GM23338 (cell line): Measurements from ENCODE around the gene UBE2G2. TPM values are rescaled to one million over a fixed set of nuclear protein-coding genes. Genes with fewer than 3 reads are reported as not detected.
A peak's percentile ranks its signal among the peaks of the same experiment; 100 is the strongest.

ENCODE experiments used
- ATAC-seq: fragments of 200-7000 bp; cut with Tn5 transposase; 3 replicates; pipeline ENCODE4 v1.9.1; 2020
- DNase-seq: peaks from one replicate; pipeline ENCODE4 v3.0.0-alpha.2; 2015; ENCODE audit warnings: low spot score
- H2AFZ ChIP-seq: fragments of 200-600 bp; sonication (generic); 2 replicates; pipeline ENCODE4 v1.8.0; 2016; ENCODE audit warnings: antibody characterized with exemption, mild to moderate bottlenecking, moderate library complexity
- H3F3A ChIP-seq: fragments of 200-600 bp; sonication (generic); replicated peaks from 2 replicates; pipeline ENCODE4 v1.8.0; 2017; ENCODE audit warnings: antibody characterized with exemption, mixed run types, low read depth
- H3K27ac ChIP-seq: fragments of 200-600 bp; sonication (generic); 2 replicates; pipeline ENCODE4 v1.6.1; 2016; ENCODE audit warnings: low read depth
- H3K27me3 ChIP-seq: fragments of 200-600 bp; sonication (generic); 2 replicates; pipeline ENCODE4 v1.8.0; 2016; ENCODE audit warnings: mild to moderate bottlenecking, mixed run types, moderate library complexity; ENCODE audit not compliant: insufficient read depth
- H3K36me3 ChIP-seq: fragments of 200-600 bp; sonication (generic); 2 replicates; pipeline ENCODE4 v1.8.0; 2016; ENCODE audit warnings: mild to moderate bottlenecking; ENCODE audit not compliant: insufficient read depth
- H3K4me1 ChIP-seq: fragments of 200-600 bp; sonication (generic); 2 replicates; pipeline ENCODE4 v1.8.0; 2016; ENCODE audit warnings: mild to moderate bottlenecking, moderate library complexity; ENCODE audit not compliant: insufficient read depth
- H3K4me2 ChIP-seq: fragments of 200-600 bp; sonication (generic); 2 replicates; pipeline ENCODE4 v1.7.1; 2017; ENCODE audit warnings: mixed run types
- H3K4me3 ChIP-seq: fragments of 200-600 bp; sonication (generic); 2 replicates; pipeline ENCODE4 v1.6.1; 2016; ENCODE audit warnings: mixed run types
- H3K79me2 ChIP-seq: fragments of 200-600 bp; sonication (generic); replicated peaks from 2 replicates; pipeline ENCODE4 v1.8.0; 2017; ENCODE audit warnings: mild to moderate bottlenecking; ENCODE audit not compliant: insufficient read depth
- H3K9me2 ChIP-seq: fragments of 200-600 bp; sonication (generic); 2 replicates; pipeline ENCODE4 v1.8.0; 2017; ENCODE audit not compliant: insufficient read depth
- H4K20me1 ChIP-seq: fragments of 200-600 bp; sonication (generic); replicated peaks from 2 replicates; pipeline ENCODE4 v1.8.0; 2017; ENCODE audit warnings: mild to moderate bottlenecking; ENCODE audit not compliant: insufficient read depth
- H3K27ac Mint-ChIP-seq: 2 replicates; pipeline ENCODE4 v1.8.0; 2020; ENCODE audit warnings: inconsistent platforms, mild to moderate bottlenecking, moderate library complexity, mixed read lengths
- H3K27me3 Mint-ChIP-seq: 3 replicates; pipeline ENCODE4 v1.8.0; 2022; ENCODE audit warnings: low read depth, mild to moderate bottlenecking, moderate library complexity, mixed read lengths, inconsistent platforms; ENCODE audit not compliant: insufficient read depth, poor library complexity
- H3K36me3 Mint-ChIP-seq: 3 replicates; pipeline ENCODE4 v1.8.0; 2021; ENCODE audit warnings: low read depth, mild to moderate bottlenecking, inconsistent platforms, moderate library complexity, mixed read lengths
- H3K4me1 Mint-ChIP-seq: 3 replicates; pipeline ENCODE4 v1.8.0; 2020; ENCODE audit warnings: mild to moderate bottlenecking, inconsistent platforms, mixed read lengths
- H3K4me3 Mint-ChIP-seq: 3 replicates; pipeline ENCODE4 v1.8.0; 2021; ENCODE audit warnings: moderate library complexity, mild to moderate bottlenecking, inconsistent platforms, mixed read lengths
- H3K9me3 Mint-ChIP-seq: 3 replicates; pipeline ENCODE4 v1.8.0; 2020; ENCODE audit warnings: moderate library complexity, mild to moderate bottlenecking, inconsistent platforms, mixed read lengths
- CREB1 ChIP-seq: fragments of 250-450 bp; sonication (Bioruptor Pico); IDR thresholded peaks from 2 replicates; pipeline ENCODE4 v1.5.0; 2020; ENCODE audit warnings: low read depth, mild to moderate bottlenecking, moderate library complexity
- CTCF ChIP-seq, 2 experiments: fragments of 200-600 bp in 1 of 2; sonication (generic) in 1 of 2; conservative IDR thresholded peaks; 2 replicates each; pipeline versions ENCODE4 v1.5.1 to v1.6.1; 2016 to 2017; ENCODE audit warnings: antibody characterized with exemption in 2 of 2, low read depth in 2 of 2, mild to moderate bottlenecking in 2 of 2, moderate library complexity in 1 of 2
- EZH2 ChIP-seq: fragments of 200-600 bp; sonication (generic); IDR thresholded peaks from one replicate; pipeline ENCODE4 v1.8.0; 2017; ENCODE audit warnings: antibody characterized with exemption, mild to moderate bottlenecking, low read depth; ENCODE audit not compliant: unreplicated experiment
- EZH2phosphoT487 ChIP-seq: fragments of 200-600 bp; sonication (generic); IDR thresholded peaks from one replicate; pipeline ENCODE4 v1.8.1; 2018; ENCODE audit warnings: antibody characterized with exemption; ENCODE audit not compliant: unreplicated experiment
- JUNB ChIP-seq: IDR thresholded peaks from one replicate; pipeline ENCODE4 v1.6.1; 2016; ENCODE audit warnings: antibody characterized with exemption; ENCODE audit not compliant: unreplicated experiment
- NANOG ChIP-seq: IDR thresholded peaks from 2 replicates; pipeline ENCODE4 v1.6.1; 2016; ENCODE audit warnings: antibody characterized with exemption, borderline replicate concordance
- POLR2AphosphoS5 ChIP-seq: IDR thresholded peaks from 2 replicates; pipeline ENCODE4 v1.6.1; 2016; ENCODE audit warnings: antibody characterized with exemption, low read depth
- STAT1 ChIP-seq: IDR thresholded peaks from one replicate; pipeline ENCODE4 v1.6.1; 2016; ENCODE audit warnings: antibody characterized with exemption; ENCODE audit not compliant: unreplicated experiment
- ZNF331 ChIP-seq: fragments of 250-450 bp; sonication (Bioruptor Pico); IDR thresholded peaks from 2 replicates; pipeline ENCODE4 v1.5.0; 2020; ENCODE audit warnings: low read depth, mild to moderate bottlenecking, moderate library complexity
- polyA plus RNA-seq: library from polyadenylated mRNA; unstranded; fragments of >200 nt; fragmentation: Nextera tagmentation; extraction: Ambion mirVana; gene quantifications from 2 replicates; pipeline ENCODE4 v1.2.1, GENCODE V29; 2016
- total RNA-seq: library from RNA; depleted of rRNA; stranded (reverse); fragments of >200 nt; shearing (Covaris generic); gene quantifications from 2 replicates; pipeline ENCODE4 v1.2.3, GENCODE V29; 2014
- TF ChIP-seq, protein P1 (sequence below): IDR thresholded peaks from 2 replicates; pipeline ENCODE4 v1.6.1; 2016; ENCODE audit warnings: antibody characterized with exemption
- TF ChIP-seq, protein P2 (sequence below): fragments of 250-450 bp; sonication (Bioruptor Pico); IDR thresholded peaks from 2 replicates; pipeline ENCODE4 v1.5.0; 2020; ENCODE audit warnings: mild to moderate bottlenecking, moderate library complexity

UBE2G2 gene
- total and polyA plus RNA-seq, 2 experiments from 2014 or later, result 66.4 to 100 TPM

- TF ChIP-seq, protein P1, sequence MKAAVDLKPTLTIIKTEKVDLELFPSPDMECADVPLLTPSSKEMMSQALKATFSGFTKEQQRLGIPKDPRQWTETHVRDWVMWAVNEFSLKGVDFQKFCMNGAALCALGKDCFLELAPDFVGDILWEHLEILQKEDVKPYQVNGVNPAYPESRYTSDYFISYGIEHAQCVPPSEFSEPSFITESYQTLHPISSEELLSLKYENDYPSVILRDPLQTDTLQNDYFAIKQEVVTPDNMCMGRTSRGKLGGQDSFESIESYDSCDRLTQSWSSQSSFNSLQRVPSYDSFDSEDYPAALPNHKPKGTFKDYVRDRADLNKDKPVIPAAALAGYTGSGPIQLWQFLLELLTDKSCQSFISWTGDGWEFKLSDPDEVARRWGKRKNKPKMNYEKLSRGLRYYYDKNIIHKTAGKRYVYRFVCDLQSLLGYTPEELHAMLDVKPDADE, result no peak
- no peak for TF ChIP-seq ZNF331 (CRISPR knock-in tag)
- no peak for TF ChIP-seq STAT1
- TF ChIP-seq CREB1, result no peak
- no peak for TF ChIP-seq JUNB
Observed at GRCh38 chr21:44847261-44848056, 45.8 kb upstream of the UBE2G2 start (continued).

GRCh38 chr21:44846485-44847260, 45.1 kb upstream of the UBE2G2 start:
- peak overlapping the region; percentile 40; the same call in 1 of the 2 replicates for H3K27ac Mint-ChIP-seq
- H3K4me2 ChIP-seq, result peak overlapping the region; percentile 65; the same call in 1 of the 2 replicates
- peaks cover 11% of the 10 kb centered on the region for H3K4me1 ChIP-seq
- H3K36me3 Mint-ChIP-seq, result peaks cover 29% of the 10 kb centered on the region
- H3K27ac ChIP-seq, result 0 out of 2 replicates have a peak overlapping the region, but pooled peaks have one; percentile 17
- H3K9me3 Mint-ChIP-seq, result no peaks in the 10 kb centered on the region; the same call in 2 of the 3 replicates
- H3K4me3 Mint-ChIP-seq, result peak overlapping the region; percentile 63
- H3K27me3 ChIP-seq, result no peaks in the 10 kb centered on the region
- H3K27me3 Mint-ChIP-seq, result peaks cover 16% of the 10 kb centered on the region
- no peak for DNase-seq
- no peak for ATAC-seq
- H3K79me2 ChIP-seq, result no peaks in the 10 kb centered on the region
- peak overlapping the region; percentile 36 for H3K4me3 ChIP-seq
- peaks cover 13% of the 10 kb centered on the region for H3K4me1 Mint-ChIP-seq
- H3K9me2 ChIP-seq, result no peaks in the 10 kb centered on the region
- peaks cover 3% of the 10 kb centered on the region; the same call in 1 of the 2 replicates for H3F3A ChIP-seq
- 0 out of 2 replicates have a peak, but pooled peaks cover 21% of the 10 kb centered on the region for H3K36me3 ChIP-seq
- H2AFZ ChIP-seq, result no peak overlapping the region
- H4K20me1 ChIP-seq, result no peaks in the 10 kb centered on the region; the same call in 1 of the 2 replicates
- no peak for TF ChIP-seq ZNF331 (CRISPR knock-in tag)
- TF ChIP-seq CTCF (conservative IDR thresholded peaks at IDR 0.05; ENCODE audit: low read depth in 2 of 2), result no peak
- TF ChIP-seq, protein P2, sequence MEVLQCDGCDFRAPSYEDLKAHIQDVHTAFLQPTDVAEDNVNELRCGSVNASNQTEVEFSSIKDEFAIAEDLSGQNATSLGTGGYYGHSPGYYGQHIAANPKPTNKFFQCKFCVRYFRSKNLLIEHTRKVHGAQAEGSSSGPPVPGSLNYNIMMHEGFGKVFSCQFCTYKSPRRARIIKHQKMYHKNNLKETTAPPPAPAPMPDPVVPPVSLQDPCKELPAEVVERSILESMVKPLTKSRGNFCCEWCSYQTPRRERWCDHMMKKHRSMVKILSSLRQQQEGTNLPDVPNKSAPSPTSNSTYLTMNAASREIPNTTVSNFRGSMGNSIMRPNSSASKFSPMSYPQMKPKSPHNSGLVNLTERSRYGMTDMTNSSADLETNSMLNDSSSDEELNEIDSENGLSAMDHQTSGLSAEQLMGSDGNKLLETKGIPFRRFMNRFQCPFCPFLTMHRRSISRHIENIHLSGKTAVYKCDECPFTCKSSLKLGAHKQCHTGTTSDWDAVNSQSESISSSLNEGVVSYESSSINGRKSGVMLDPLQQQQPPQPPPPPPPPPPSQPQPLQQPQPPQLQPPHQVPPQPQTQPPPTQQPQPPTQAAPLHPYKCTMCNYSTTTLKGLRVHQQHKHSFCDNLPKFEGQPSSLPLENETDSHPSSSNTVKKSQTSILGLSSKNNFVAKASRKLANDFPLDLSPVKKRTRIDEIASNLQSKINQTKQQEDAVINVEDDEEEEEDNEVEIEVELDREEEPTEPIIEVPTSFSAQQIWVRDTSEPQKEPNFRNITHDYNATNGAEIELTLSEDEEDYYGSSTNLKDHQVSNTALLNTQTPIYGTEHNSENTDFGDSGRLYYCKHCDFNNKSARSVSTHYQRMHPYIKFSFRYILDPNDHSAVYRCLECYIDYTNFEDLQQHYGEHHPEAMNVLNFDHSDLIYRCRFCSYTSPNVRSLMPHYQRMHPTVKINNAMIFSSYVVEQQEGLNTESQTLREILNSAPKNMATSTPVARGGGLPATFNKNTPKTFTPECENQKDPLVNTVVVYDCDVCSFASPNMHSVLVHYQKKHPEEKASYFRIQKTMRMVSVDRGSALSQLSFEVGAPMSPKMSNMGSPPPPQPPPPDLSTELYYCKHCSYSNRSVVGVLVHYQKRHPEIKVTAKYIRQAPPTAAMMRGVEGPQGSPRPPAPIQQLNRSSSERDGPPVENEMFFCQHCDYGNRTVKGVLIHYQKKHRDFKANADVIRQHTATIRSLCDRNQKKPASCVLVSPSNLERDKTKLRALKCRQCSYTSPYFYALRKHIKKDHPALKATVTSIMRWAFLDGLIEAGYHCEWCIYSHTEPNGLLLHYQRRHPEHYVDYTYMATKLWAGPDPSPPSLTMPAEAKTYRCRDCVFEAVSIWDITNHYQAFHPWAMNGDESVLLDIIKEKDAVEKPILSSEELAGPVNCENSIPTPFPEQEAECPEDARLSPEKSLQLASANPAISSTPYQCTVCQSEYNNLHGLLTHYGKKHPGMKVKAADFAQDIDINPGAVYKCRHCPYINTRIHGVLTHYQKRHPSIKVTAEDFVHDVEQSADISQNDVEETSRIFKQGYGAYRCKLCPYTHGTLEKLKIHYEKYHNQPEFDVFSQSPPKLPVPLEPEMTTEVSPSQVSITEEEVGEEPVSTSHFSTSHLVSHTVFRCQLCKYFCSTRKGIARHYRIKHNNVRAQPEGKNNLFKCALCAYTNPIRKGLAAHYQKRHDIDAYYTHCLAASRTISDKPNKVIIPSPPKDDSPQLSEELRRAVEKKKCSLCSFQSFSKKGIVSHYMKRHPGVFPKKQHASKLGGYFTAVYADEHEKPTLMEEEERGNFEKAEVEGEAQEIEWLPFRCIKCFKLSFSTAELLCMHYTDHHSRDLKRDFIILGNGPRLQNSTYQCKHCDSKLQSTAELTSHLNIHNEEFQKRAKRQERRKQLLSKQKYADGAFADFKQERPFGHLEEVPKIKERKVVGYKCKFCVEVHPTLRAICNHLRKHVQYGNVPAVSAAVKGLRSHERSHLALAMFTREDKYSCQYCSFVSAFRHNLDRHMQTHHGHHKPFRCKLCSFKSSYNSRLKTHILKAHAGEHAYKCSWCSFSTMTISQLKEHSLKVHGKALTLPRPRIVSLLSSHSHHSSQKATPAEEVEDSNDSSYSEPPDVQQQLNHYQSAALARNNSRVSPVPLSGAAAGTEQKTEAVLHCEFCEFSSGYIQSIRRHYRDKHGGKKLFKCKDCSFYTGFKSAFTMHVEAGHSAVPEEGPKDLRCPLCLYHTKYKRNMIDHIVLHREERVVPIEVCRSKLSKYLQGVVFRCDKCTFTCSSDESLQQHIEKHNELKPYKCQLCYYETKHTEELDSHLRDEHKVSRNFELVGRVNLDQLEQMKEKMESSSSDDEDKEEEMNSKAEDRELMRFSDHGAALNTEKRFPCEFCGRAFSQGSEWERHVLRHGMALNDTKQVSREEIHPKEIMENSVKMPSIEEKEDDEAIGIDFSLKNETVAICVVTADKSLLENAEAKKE (CRISPR knock-in tag), result no peak
- no peak for TF ChIP-seq EZH2
- TF ChIP-seq, protein P1, result no peak
- TF ChIP-seq EZH2phosphoT487, result no peak
- no peak for TF ChIP-seq JUNB
- TF ChIP-seq POLR2AphosphoS5, result no peak
- TF ChIP-seq NANOG, result no peak
